ENCODE measurements around the gene XPNPEP1.
A peak's percentile ranks its signal among the peaks of the same experiment; 100 is the strongest.
"Not testable (repeated sequence)": the region's sequence is repeated elsewhere in the genome, so short reads cannot be mapped to it uniquely, and the experiment has no call there.

Gene XPNPEP1

GRCh38 chr10:109922358-109922975, 844 bp downstream of the XPNPEP1 start:
- DNase-seq = no peak

GRCh38 chr10:109920016-109920415, 3.3 kb downstream of the XPNPEP1 start:
- DNase-seq = no peak

- no peak for DNase-seq
These were observed 4.1 kb downstream of the XPNPEP1 start for GRCh38 chr10:109919220-109919619.

- DNase-seq = not testable (repeated sequence)
These were observed 4.6 kb downstream of the XPNPEP1 start for GRCh38 chr10:109918707-109919106.

GRCh38 chr10:109915566-109915965, 7.7 kb downstream of the XPNPEP1 start:
- no peak for DNase-seq

- DNase-seq = peak; percentile 68 to 70
These were observed 8.3 kb downstream of the XPNPEP1 start for GRCh38 chr10:109914966-109915365.

GRCh38 chr10:109913306-109913892, 9.9 kb downstream of the XPNPEP1 start:
- no peak for DNase-seq

- DNase-seq = no peak
These were observed 10.7 kb downstream of the XPNPEP1 start for GRCh38 chr10:109912335-109913281.

- DNase-seq = no peak
These were observed 11.4 kb downstream of the XPNPEP1 start for GRCh38 chr10:109911903-109912302.

GRCh38 chr10:109906316-109906715, 17.0 kb downstream of the XPNPEP1 start:
- no peak for DNase-seq

- DNase-seq = no peak
These were observed 18.9 kb downstream of the XPNPEP1 start for GRCh38 chr10:109904397-109904796.

GRCh38 chr10:109902992-109903947, 20.0 kb downstream of the XPNPEP1 start:
- peak; percentile 31 to 80 for DNase-seq

- DNase-seq = peak; percentile 52 to 84
These were observed 23.7 kb downstream of the XPNPEP1 start for GRCh38 chr10:109899356-109900331.

- DNase-seq = no peak
These were observed 24.5 kb downstream of the XPNPEP1 start for GRCh38 chr10:109898666-109899355.

- no peak for DNase-seq
These were observed 25.3 kb downstream of the XPNPEP1 start for GRCh38 chr10:109898007-109898406.

- no peak for DNase-seq
These were observed 27.5 kb downstream of the XPNPEP1 start for GRCh38 chr10:109895848-109896247.

GRCh38 chr10:109895095-109895818, 28.1 kb downstream of the XPNPEP1 start:
- DNase-seq = no peak

- DNase-seq = no peak
These were observed 28.8 kb downstream of the XPNPEP1 start for GRCh38 chr10:109894516-109894915.

- DNase-seq = no peak
These were observed 29.9 kb downstream of the XPNPEP1 start for GRCh38 chr10:109893386-109893785.

GRCh38 chr10:109892931-109893330, 30.4 kb downstream of the XPNPEP1 start:
- no peak for DNase-seq

All from inflammatory macrophage treated with lipopolysaccharide for 1 hour (primary cell).